ENCODE measurements around the gene LARP6.

Gene LARP6

DNA sequence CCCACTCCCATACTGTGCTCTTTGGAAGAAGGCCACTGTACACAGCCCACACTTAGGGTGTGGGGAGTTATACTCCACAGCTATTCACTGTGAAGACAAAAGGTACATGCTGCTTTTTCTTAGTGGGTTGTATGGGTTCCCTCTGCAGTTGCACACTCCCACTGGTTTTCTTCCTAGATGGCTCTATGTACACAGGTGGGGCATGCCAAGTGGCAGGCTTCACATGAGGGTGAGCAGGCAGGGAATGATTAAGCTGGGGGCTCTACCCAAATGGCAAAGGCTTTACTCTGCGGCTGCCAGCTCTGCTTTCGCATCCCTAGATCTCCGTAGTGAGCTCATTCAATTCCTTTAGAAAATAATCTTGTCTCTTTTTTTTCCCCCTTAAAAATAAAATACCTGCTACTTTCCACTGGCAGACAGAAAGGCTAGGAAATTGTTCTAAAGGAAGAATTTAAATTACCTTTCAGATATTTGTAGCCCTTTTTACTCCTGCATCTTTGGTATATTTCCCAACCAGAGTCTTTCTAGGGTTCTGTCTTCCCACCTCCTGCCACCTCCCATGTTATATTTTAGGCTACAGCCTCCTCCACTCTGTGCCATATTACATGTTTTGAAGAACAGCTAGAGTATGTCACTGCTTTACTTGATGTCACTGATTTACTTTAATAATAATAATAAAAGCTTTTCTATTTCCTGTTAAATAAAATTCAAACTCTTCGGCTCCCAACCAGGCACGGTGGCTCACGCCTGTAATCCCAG, 8.2 kb downstream of the LARP6 start:
- no peak for ATAC-seq
- TF ChIP-seq, protein P1, sequence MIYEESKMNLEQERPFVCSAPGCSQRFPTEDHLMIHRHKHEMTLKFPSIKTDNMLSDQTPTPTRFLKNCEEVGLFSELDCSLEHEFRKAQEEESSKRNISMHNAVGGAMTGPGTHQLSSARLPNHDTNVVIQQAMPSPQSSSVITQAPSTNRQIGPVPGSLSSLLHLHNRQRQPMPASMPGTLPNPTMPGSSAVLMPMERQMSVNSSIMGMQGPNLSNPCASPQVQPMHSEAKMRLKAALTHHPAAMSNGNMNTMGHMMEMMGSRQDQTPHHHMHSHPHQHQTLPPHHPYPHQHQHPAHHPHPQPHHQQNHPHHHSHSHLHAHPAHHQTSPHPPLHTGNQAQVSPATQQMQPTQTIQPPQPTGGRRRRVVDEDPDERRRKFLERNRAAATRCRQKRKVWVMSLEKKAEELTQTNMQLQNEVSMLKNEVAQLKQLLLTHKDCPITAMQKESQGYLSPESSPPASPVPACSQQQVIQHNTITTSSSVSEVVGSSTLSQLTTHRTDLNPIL (CRISPR knock-in tag; IDR thresholded peaks at IDR 0.05; ENCODE audit: low read depth) = no peak
- TF ChIP-seq, protein P2, sequence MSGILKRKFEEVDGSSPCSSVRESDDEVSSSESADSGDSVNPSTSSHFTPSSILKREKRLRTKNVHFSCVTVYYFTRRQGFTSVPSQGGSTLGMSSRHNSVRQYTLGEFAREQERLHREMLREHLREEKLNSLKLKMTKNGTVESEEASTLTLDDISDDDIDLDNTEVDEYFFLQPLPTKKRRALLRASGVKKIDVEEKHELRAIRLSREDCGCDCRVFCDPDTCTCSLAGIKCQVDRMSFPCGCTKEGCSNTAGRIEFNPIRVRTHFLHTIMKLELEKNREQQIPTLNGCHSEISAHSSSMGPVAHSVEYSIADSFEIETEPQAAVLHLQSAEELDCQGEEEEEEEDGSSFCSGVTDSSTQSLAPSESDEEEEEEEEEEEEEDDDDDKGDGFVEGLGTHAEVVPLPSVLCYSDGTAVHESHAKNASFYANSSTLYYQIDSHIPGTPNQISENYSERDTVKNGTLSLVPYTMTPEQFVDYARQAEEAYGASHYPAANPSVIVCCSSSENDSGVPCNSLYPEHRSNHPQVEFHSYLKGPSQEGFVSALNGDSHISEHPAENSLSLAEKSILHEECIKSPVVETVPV (CRISPR knock-in tag; IDR thresholded peaks at IDR 0.05) = no peak
- TF ChIP-seq, protein P3, sequence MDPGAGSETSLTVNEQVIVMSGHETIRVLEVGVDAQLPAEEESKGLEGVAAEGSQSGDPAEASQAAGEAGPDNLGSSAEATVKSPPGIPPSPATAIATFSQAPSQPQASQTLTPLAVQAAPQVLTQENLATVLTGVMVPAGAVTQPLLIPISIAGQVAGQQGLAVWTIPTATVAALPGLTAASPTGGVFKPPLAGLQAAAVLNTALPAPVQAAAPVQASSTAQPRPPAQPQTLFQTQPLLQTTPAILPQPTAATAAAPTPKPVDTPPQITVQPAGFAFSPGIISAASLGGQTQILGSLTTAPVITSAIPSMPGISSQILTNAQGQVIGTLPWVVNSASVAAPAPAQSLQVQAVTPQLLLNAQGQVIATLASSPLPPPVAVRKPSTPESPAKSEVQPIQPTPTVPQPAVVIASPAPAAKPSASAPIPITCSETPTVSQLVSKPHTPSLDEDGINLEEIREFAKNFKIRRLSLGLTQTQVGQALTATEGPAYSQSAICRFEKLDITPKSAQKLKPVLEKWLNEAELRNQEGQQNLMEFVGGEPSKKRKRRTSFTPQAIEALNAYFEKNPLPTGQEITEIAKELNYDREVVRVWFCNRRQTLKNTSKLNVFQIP (CRISPR knock-in tag; IDR thresholded peaks at IDR 0.05; ENCODE audit: borderline replicate concordance, low read depth) = no peak
- TF ChIP-seq RARB (CRISPR knock-in tag; IDR thresholded peaks at IDR 0.05) (no peak), ARNTL (CRISPR knock-in tag; IDR thresholded peaks at IDR 0.05; ENCODE audit: borderline replicate concordance, low read depth) (no peak), ZFP3 (CRISPR knock-in tag; IDR thresholded peaks at IDR 0.05) (no peak), ISL1 (CRISPR knock-in tag; IDR thresholded peaks at IDR 0.05) (no peak), ZNF8 (CRISPR knock-in tag; IDR thresholded peaks at IDR 0.05) (no peak), TOX (CRISPR knock-in tag; IDR thresholded peaks at IDR 0.05; ENCODE audit: borderline replicate concordance) (no peak), ZNF565 (CRISPR knock-in tag; conservative IDR thresholded peaks at IDR 0.05; ENCODE audit: low read depth) (no peak), BACH2 (CRISPR knock-in tag; IDR thresholded peaks at IDR 0.05; ENCODE audit: borderline replicate concordance) (no peak), CSDC2 (CRISPR knock-in tag; IDR thresholded peaks at IDR 0.05) (no peak), PPARA (CRISPR knock-in tag; IDR thresholded peaks at IDR 0.05; ENCODE audit: borderline replicate concordance) (no peak), TCF4 (CRISPR knock-in tag; IDR thresholded peaks at IDR 0.05; ENCODE audit: borderline replicate concordance) (no peak), SNAI2 (CRISPR knock-in tag; IDR thresholded peaks at IDR 0.05) (no peak)
- TF ChIP-seq, protein P4, sequence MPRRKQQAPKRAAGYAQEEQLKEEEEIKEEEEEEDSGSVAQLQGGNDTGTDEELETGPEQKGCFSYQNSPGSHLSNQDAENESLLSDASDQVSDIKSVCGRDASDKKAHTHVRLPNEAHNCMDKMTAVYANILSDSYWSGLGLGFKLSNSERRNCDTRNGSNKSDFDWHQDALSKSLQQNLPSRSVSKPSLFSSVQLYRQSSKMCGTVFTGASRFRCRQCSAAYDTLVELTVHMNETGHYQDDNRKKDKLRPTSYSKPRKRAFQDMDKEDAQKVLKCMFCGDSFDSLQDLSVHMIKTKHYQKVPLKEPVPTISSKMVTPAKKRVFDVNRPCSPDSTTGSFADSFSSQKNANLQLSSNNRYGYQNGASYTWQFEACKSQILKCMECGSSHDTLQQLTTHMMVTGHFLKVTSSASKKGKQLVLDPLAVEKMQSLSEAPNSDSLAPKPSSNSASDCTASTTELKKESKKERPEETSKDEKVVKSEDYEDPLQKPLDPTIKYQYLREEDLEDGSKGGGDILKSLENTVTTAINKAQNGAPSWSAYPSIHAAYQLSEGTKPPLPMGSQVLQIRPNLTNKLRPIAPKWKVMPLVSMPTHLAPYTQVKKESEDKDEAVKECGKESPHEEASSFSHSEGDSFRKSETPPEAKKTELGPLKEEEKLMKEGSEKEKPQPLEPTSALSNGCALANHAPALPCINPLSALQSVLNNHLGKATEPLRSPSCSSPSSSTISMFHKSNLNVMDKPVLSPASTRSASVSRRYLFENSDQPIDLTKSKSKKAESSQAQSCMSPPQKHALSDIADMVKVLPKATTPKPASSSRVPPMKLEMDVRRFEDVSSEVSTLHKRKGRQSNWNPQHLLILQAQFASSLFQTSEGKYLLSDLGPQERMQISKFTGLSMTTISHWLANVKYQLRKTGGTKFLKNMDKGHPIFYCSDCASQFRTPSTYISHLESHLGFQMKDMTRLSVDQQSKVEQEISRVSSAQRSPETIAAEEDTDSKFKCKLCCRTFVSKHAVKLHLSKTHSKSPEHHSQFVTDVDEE (CRISPR knock-in tag; IDR thresholded peaks at IDR 0.05) = no peak
- TF ChIP-seq, protein P5, sequence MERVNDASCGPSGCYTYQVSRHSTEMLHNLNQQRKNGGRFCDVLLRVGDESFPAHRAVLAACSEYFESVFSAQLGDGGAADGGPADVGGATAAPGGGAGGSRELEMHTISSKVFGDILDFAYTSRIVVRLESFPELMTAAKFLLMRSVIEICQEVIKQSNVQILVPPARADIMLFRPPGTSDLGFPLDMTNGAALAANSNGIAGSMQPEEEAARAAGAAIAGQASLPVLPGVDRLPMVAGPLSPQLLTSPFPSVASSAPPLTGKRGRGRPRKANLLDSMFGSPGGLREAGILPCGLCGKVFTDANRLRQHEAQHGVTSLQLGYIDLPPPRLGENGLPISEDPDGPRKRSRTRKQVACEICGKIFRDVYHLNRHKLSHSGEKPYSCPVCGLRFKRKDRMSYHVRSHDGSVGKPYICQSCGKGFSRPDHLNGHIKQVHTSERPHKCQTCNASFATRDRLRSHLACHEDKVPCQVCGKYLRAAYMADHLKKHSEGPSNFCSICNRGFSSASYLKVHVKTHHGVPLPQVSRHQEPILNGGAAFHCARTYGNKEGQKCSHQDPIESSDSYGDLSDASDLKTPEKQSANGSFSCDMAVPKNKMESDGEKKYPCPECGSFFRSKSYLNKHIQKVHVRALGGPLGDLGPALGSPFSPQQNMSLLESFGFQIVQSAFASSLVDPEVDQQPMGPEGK (CRISPR knock-in tag; IDR thresholded peaks at IDR 0.05; ENCODE audit: borderline replicate concordance) = no peak

DNA sequence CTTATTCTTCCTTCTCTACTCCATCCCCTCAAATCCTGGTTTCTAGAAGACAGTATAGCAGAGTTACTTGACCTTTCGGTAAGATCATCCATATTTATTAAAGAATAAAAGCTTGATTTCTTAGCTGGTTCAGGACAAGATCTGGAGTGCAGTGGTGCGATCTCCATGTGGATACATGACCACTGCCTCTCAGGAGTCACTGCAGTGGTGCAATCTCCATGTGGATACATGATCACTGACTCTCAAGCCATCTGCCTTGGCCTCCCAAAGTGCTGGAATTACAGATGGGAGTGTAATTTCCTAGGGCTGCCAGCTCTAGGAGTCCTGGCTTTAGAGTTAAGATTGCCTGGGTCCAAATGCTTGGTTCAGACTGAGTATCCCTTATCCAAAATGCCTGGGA, 16.5 kb downstream of the LARP6 start:
- ATAC-seq = no peak
- TF ChIP-seq, protein P2 (CRISPR knock-in tag; IDR thresholded peaks at IDR 0.05) = no peak
- TF ChIP-seq ISL1 (CRISPR knock-in tag; IDR thresholded peaks at IDR 0.05) (no peak), ZFP30 (CRISPR knock-in tag; IDR thresholded peaks at IDR 0.05) (no peak), TOX (CRISPR knock-in tag; IDR thresholded peaks at IDR 0.05; ENCODE audit: borderline replicate concordance) (no peak), BACH2 (CRISPR knock-in tag; IDR thresholded peaks at IDR 0.05; ENCODE audit: borderline replicate concordance) (no peak), TCF4 (CRISPR knock-in tag; IDR thresholded peaks at IDR 0.05; ENCODE audit: borderline replicate concordance) (no peak), SNAI2 (CRISPR knock-in tag; IDR thresholded peaks at IDR 0.05) (no peak), ZNF70 (CRISPR knock-in tag; IDR thresholded peaks at IDR 0.05) (no peak), OSR1 (CRISPR knock-in tag; IDR thresholded peaks at IDR 0.05) (no peak)
- TF ChIP-seq, protein P1 (CRISPR knock-in tag; IDR thresholded peaks at IDR 0.05; ENCODE audit: low read depth) = no peak
